B cell (primary cell): ENCODE data around the gene TMEM205. TPM values are rescaled to one million over a fixed set of nuclear protein-coding genes. Genes with fewer than 3 reads are reported as not detected.
"Not testable (repeated sequence)": the region's sequence is repeated elsewhere in the genome, so short reads cannot be mapped to it uniquely, and the experiment has no call there.

Experiments used
- ATAC-seq: fragments of 200-7000 bp; cut with Tn5 transposase; one replicate; pipeline ENCODE4 v1.10.0; 2021; ENCODE audit warnings: low read depth, mild to moderate bottlenecking, moderate number of reproducible peaks, moderate library complexity
- CTCF ChIA-PET: fragments of 350-600 bp; sonication (Branson Sonifier 250); formaldehyde crosslinking; loops from one replicate; lab custom pipeline; 2021; ENCODE audit warnings: antibody characterized with exemption, inconsistent platforms; lab: Charles Lee
- POLR2A ChIA-PET: fragments of 350-600 bp; sonication (Branson Sonifier 250); formaldehyde crosslinking; loops from one replicate; lab custom pipeline; 2021; ENCODE audit warnings: antibody characterized with exemption; lab: Charles Lee
- DNase-seq: peaks from one replicate; pipeline ENCODE4 v3.0.0; 2013
- H2AFZ ChIP-seq: 2 replicates; pipeline ENCODE4 v1.6.1; 2012; ENCODE audit warnings: mild to moderate bottlenecking, low read depth, low read length; ENCODE audit not compliant: insufficient read depth, poor library complexity, severe bottlenecking
- H3K27ac ChIP-seq, 2 donors: 1 replicate in 1 of 2; 2 replicates in 1 of 2; pipeline ENCODE4 v1.5.1; 2012 to 2013; ENCODE audit warnings: low read length in 2 of 2, mild to moderate bottlenecking in 2 of 2, moderate library complexity in 1 of 2
- H3K27me3 ChIP-seq, 4 experiments: fragments of 200-600 bp in 1 of 4; sonication (generic) in 1 of 4; replicated peaks in 1 of 4; 1 replicate in 2 of 4; 2 replicates in 2 of 4; pipeline versions ENCODE4 v1.6.1 to v1.7.0; 2013 to 2016; ENCODE audit warnings: low read length in 3 of 4, mild to moderate bottlenecking in 2 of 4, mixed read lengths in 1 of 4, moderate library complexity in 1 of 4; ENCODE audit not compliant: insufficient read depth in 4 of 4, control insufficient read depth in 3 of 4; ENCODE audit errors: control extremely low read depth in 1 of 4
- H3K36me3 ChIP-seq, 2 experiments: replicated peaks in 1 of 2; 1 replicate in 1 of 2; 2 replicates in 1 of 2; pipeline versions ENCODE4 v1.6.1 to v1.7.1; 2013; ENCODE audit warnings: low read length in 1 of 2; ENCODE audit not compliant: insufficient read depth in 2 of 2, control insufficient read depth in 1 of 2; ENCODE audit errors: control extremely low read depth in 1 of 2, extremely low read depth in 1 of 2
- H3K4me1 ChIP-seq, 2 donors: fragments of 200-600 bp in 1 of 2; sonication (generic) in 1 of 2; 1 replicate in 1 of 2; 2 replicates in 1 of 2; pipeline versions ENCODE4 v1.5.1 to v1.6.1; 2013 to 2017; ENCODE audit warnings: low read length in 2 of 2; ENCODE audit not compliant: control insufficient read depth in 2 of 2, insufficient read depth in 2 of 2
- H3K4me2 ChIP-seq: replicated peaks from 2 replicates; pipeline ENCODE3; 2012; ENCODE audit warnings: mild to moderate bottlenecking, low read depth, low read length; ENCODE audit not compliant: poor library complexity, severe bottlenecking
- H3K4me3 ChIP-seq, 5 experiments: fragments of 200-600 bp in 1 of 5; sonication (generic) in 1 of 5; 1 replicate in 3 of 5; 2 replicates in 2 of 5; pipeline versions ENCODE4 v1.5.1 to v1.7.0; 2011 to 2016; ENCODE audit warnings: low read length in 4 of 5, mild to moderate bottlenecking in 4 of 5, low read depth in 2 of 5, control low read depth in 1 of 5, moderate library complexity in 1 of 5; ENCODE audit not compliant: insufficient read depth in 1 of 5; ENCODE audit errors: control extremely low read depth in 1 of 5, extremely low read depth in 1 of 5
- H3K79me2 ChIP-seq: fragments of 200-600 bp; sonication (generic); one replicate; pipeline ENCODE4 v1.6.0; 2016; ENCODE audit warnings: low read length; ENCODE audit not compliant: control insufficient read depth, insufficient read depth
- H3K9ac ChIP-seq: fragments of 200-600 bp; sonication (generic); 2 replicates; pipeline ENCODE4 v1.6.1; 2017; ENCODE audit warnings: mild to moderate bottlenecking, low read length, moderate library complexity
- H3K9me3 ChIP-seq, 3 donors: one replicate each; pipeline versions ENCODE4 v1.6.1 to v1.7.1; 2013; ENCODE audit warnings: low read length in 2 of 3; ENCODE audit not compliant: control insufficient read depth in 2 of 3, insufficient read depth in 1 of 3; ENCODE audit errors: control extremely low read depth in 1 of 3
- H4K20me1 ChIP-seq: 2 replicates; pipeline ENCODE4 v1.6.0; 2012; ENCODE audit warnings: mild to moderate bottlenecking, low read length; ENCODE audit not compliant: insufficient read depth, control insufficient read depth, poor library complexity, severe bottlenecking
- H3K27ac Mint-ChIP-seq: one replicate; pipeline ENCODE4 v1.8.0; 2021; ENCODE audit warnings: mixed read lengths
- H3K27me3 Mint-ChIP-seq: one replicate; pipeline ENCODE4 v1.8.0; 2021; ENCODE audit warnings: mixed read lengths
- H3K4me1 Mint-ChIP-seq: one replicate; pipeline ENCODE4 v1.8.0; 2021; ENCODE audit warnings: mixed read lengths
- H3K4me3 Mint-ChIP-seq: one replicate; pipeline ENCODE4 v1.8.0; 2021; ENCODE audit warnings: mixed read lengths
- H3K9me3 Mint-ChIP-seq: one replicate; pipeline ENCODE4 v1.8.0; 2022; ENCODE audit warnings: mixed read lengths; ENCODE audit not compliant: insufficient read depth
- CTCF ChIP-seq: fragments of 200-600 bp; IDR thresholded peaks from one replicate; pipeline ENCODE4 v1.8.0; 2022; ENCODE audit warnings: antibody characterized with exemption, mild to moderate bottlenecking
- EZH2 ChIP-seq: IDR thresholded peaks from 2 replicates; pipeline ENCODE4 v1.6.1; 2012; ENCODE audit warnings: borderline replicate concordance, low read depth, mild to moderate bottlenecking, moderate library complexity, low read length; ENCODE audit not compliant: insufficient read depth, poor library complexity, severe bottlenecking
- WGBS: methylation state at CpG from one replicate; pipeline ENCODE4 v1.1.5; 2013; ENCODE audit warnings: missing lambda C conversion rate; ENCODE audit not compliant: insufficient coverage; 5-methylcytosine and 5-hydroxymethylcytosine counted together
- intact Hi-C: fragments of 100-400 bp; cut with micrococcal nuclease; formaldehyde crosslinking; loops from one replicate; pipeline ENCODE4 v1.10.0; 2022
- polyA plus RNA-seq: library from polyadenylated mRNA; depleted of rRNA; stranded (reverse); fragments of >200 nt; gene quantifications from 2 replicates; pipeline ENCODE4 v1.2.3, GENCODE V29; 2012
- total RNA-seq, 2 donors: library from RNA; stranded (reverse); fragments of 120-200 nt in 1 of 2; gene quantifications; 1 replicate in 1 of 2; 2 replicates in 1 of 2; pipeline versions ENCODE4 v1.2.3 to v1.2.4, GENCODE V29; 2013 to 2022

The TMEM205 gene
- total and polyA plus RNA-seq, 2 donors (not counting 1 experiment from before 2014, with no cell fraction given) = 48.5 to 152 TPM

DNA sequence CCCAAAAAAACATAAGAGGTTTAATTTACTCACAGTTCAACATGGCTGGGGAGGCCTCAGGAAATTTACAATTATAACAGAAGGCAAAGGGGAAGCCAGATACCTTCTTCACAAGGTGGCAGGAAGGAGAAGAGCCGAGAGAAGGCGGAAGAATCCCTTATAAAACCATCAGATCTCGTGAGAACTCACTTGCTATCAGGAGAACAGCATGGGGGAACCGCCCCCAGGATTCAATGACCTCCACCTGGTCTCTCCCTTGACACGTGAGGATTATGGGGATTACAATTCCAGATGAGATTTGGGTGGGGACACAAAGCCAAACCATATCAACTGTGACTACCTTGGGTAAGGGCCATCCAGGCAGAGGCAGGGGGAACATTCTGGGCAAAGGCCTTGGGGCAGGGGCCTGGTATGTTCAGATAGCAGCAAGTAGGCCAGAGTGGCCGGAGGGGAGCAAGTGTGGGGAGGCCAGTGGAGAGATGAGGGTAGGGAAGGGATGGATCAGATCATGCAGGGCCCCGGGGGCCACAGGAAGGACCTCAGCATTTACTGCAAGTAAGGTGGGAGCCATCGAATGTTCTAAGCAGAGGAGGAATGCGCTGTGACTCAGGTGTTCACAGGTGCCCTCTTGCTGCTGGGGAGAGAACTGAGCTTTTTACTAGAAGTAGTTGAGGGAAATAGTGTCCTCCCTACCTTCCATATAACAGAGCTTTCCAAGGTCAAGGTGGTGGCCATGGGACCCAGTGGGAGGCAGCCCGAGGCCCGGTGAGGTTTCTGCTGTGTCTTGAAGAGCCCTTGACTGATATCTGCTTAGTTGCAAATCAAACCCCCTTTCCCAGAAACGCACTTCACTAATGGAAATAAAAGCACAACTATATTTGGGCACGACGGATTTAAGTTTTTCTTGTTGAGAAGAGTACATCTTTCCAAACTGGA lies 24.6 kb downstream of the TMEM205 start:
- peak overlapping the region; percentile 42 for H3K4me2 ChIP-seq

GRCh38 chr19:11320278-11320995 lies 25.6 kb downstream of the TMEM205 start:
- Histone ChIP-seq H3K4me3 (peak overlapping the region in 1 of 5 experiments; percentile 55), H3K4me1 (peaks cover 31 to 51% of the 10 kb centered on the region in 2 donors), H3K4me2 (peak overlapping the region; percentile 42)
- DNase-seq, H3K79me2 ChIP-seq, H3K9me3 Mint-ChIP-seq, H3K27ac Mint-ChIP-seq, H2AFZ ChIP-seq, H3K27ac ChIP-seq, intact Hi-C loops, H4K20me1 ChIP-seq, H3K9me3 ChIP-seq, H3K27me3 Mint-ChIP-seq, H3K36me3 ChIP-seq, H3K9ac ChIP-seq, H3K27me3 ChIP-seq, ATAC-seq: not testable (repeated sequence)
- peak overlapping the region; percentile 0 for H3K4me3 Mint-ChIP-seq
- ChIA-PET POLR2A (interaction anchor here (0.5 to 0.7 kb wide), 2 partner anchors 39 to 238 kb away, joined by 3 to 4 read pairs; no protein-coding TSS in a partner anchor), CTCF (interaction anchor here (0.7 to 1.2 kb wide), 2 partner anchors 27 to 1558 kb away, joined by 3 read pairs; no protein-coding TSS in a partner anchor)
- WGBS = 18% methylated on average over 7 of the region's 9 CpGs
- H3K4me1 Mint-ChIP-seq = peaks cover 43% of the 10 kb centered on the region

More for the DNA sequence above, 24.6 kb downstream of the TMEM205 start:
- no peaks in the 10 kb centered on the region for H3K79me2 ChIP-seq
- peaks cover 0 to 5% (median 0%) of the 10 kb centered on the region in 3 donors for H3K9me3 ChIP-seq
- H3K4me1 ChIP-seq = peaks cover 31 to 51% of the 10 kb centered on the region in 2 donors
- peaks cover 0 to 1% of the 10 kb centered on the region in 2 experiments for H3K36me3 ChIP-seq
- POLR2A ChIA-PET = interaction anchor here (0.7 kb wide), 1 partner anchor 38 kb away, joined by 4 read pairs; no protein-coding TSS in a partner anchor
- no peak for ATAC-seq
- Mint-ChIP-seq H3K27ac (peak overlapping the region; percentile 20), H3K27me3 (no peaks in the 10 kb centered on the region), H3K9me3 (no peaks in the 10 kb centered on the region), H3K4me3 (no peak overlapping the region), H3K4me1 (peaks cover 43% of the 10 kb centered on the region)
- no peak for TF ChIP-seq CTCF
- no peak for TF ChIP-seq EZH2
- intact Hi-C loops = no loop called here
- no peak overlapping the region for H2AFZ ChIP-seq
- no peak overlapping the region for H3K9ac ChIP-seq
- DNase-seq = no peak
- CTCF ChIA-PET = interaction anchor here (0.7 to 2.1 kb wide), 3 partner anchors 23 to 61 kb away, joined by 3 to 6 read pairs (median 4); no protein-coding TSS in a partner anchor
- no peaks in the 10 kb centered on the region for H4K20me1 ChIP-seq
- WGBS = 92% methylated on average over 2 of the region's 14 CpGs
- H3K4me3 ChIP-seq = peak overlapping the region in 1 of 5 experiments; percentile 55
- H3K27ac ChIP-seq = no peak overlapping the region
- peaks cover 0 to 5% (median 0%) of the 10 kb centered on the region in 4 experiments for H3K27me3 ChIP-seq
